IPS-11a (cell line): ENCODE results near the gene HSH2D.
"Not testable (repeated sequence)": the region's sequence is repeated elsewhere in the genome, so short reads cannot be mapped to it uniquely, and the experiment has no call there.

ENCODE experiments used
- H3K4me3 ChIP-seq: one replicate; pipeline ENCODE4 v1.5.1; 2013; ENCODE audit warnings: low read depth, low read length, control low read depth

The HSH2D gene

DNA sequence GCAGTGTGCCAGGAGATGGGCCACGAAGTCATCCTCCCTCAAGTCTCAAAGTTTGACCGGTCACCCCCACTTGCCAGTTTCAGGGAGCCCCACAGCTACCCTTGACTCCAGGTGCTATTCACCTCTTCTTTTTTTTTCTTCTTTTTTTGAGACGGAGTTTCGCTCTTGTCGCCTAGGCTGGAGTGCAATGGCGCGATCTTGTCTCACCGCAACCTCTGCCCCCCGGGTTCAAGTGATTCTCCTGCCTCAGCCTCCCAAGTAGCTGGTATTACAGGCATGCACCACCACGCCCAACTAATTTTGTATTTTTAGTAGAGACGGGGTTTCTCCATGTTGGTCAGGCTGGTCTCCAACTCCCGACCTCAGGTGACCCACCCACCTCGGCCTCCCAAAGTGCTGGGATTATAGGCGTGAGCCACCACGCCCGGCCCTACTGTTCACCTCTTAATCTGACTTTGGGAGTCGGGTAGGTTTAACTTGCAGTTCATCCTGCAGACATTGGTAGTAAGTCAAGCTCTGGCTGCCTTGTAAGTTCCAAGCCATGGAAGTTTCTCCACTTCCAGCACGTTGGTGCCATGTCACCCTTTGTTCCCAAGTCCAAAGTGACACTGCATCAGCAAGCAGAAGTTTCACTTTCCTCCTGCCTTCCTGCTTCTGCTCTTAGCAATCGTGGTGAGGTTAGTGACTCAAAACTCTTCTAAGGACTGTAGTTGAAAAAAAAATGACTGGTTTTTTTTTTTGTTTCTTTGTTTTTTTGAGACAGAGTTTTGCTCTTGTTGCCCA, 24.2 kb upstream of the HSH2D start:
- H3K4me3 ChIP-seq: not testable (repeated sequence)

- no peak overlapping the region for H3K4me3 ChIP-seq
Measured at GRCh38 chr19:16121141-16121540, 22.3 kb upstream of the HSH2D start.

DNA sequence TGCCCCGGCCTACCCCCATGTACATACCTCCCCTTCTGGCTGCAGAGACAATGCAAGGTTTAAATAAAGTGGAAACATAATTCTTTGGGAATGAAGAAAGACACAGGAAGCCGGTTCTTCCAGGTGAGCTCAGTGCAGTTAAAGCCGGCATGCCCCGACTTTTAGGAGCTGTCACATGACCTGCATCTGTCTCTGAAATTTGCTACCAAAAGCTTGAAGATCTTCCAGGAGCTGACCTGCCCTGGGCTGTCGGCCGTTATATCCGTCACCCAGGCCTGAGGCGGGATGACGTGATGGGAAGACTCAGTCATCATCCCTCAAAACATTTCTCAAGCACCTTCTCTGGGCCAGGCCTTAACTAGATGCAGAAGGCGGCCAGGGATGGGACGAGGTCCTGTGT, 21.5 kb upstream of the HSH2D start:
- H3K4me3 ChIP-seq: no peak overlapping the region

DNA sequence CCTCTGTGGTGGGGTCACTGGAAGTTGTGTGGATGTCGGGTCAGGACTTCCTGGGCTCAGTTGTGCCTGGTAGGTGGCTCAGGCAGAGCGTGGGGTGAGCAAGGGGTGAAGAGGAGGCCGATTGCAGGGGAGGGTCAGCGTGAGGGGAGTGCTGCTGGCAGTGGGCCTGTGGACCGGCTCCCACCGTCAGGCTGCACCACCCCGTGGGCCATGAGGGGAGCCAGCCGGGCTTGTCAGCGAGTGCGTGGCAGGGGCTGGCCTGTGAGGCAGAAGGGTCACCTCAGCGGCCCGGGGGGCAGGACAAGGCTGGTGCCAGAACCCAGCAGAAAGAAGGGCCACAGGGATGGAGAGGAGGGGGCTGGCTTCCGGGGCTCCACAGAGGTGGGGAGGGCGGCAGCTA, 18.5 kb upstream of the HSH2D start:
- no peak overlapping the region for H3K4me3 ChIP-seq

DNA sequence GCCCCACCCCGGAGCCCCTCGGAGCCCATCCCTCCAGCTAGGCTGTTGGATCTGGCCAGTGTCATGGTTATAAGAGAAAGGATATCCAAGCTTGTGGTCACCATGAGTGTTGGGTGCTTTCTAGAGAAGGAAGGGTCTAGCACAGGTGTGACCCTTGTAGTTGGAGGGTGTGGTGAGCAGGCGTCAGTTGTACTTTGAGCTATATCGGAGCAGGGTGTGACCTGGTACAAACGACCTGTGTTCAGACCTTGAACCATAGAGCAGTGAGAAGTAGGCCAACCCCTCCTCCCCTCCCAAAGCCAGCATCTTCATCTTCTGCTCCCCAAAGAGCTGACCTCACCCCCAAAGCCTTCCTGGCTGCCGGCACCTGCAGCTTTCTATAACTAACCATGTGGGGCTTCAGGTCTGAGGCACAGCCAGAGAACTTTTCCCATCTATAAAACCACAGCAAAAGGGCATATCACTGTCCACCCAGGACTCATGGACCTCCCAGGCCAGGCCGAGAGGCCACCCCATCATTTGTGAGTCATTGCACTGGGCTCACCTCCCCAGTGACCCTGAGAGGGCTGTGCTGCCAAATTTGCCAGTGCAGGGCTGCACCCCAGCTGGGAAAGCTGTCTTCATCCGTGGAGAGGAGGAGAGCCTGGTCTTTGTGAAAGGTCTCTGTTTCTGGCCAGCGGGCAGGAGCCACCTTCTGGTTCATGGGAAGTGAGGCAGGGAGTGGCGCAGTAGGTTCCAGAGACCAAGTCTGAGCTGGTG, 17.6 kb upstream of the HSH2D start:
- no peak overlapping the region for H3K4me3 ChIP-seq

DNA sequence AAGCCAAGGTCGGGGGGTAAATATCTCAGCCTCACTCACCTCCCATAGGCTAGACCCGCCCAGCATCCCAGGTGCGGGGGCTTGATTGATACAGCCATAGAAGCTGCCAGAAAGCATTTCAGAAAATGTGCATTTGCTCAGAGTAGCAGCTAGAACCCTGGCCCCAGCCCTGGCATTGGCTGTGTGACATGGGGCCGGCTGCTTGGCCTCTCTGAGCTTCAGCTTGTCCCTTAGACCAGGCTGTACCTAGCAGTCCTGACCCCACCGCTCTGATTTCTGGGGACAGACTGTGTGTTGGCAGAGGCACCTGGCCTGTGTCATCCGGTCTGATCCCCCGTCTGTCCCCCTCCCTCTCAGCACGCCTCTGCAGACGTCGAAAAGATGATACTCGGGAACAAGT, 16.4 kb upstream of the HSH2D start:
- H3K4me3 ChIP-seq: no peak overlapping the region

DNA sequence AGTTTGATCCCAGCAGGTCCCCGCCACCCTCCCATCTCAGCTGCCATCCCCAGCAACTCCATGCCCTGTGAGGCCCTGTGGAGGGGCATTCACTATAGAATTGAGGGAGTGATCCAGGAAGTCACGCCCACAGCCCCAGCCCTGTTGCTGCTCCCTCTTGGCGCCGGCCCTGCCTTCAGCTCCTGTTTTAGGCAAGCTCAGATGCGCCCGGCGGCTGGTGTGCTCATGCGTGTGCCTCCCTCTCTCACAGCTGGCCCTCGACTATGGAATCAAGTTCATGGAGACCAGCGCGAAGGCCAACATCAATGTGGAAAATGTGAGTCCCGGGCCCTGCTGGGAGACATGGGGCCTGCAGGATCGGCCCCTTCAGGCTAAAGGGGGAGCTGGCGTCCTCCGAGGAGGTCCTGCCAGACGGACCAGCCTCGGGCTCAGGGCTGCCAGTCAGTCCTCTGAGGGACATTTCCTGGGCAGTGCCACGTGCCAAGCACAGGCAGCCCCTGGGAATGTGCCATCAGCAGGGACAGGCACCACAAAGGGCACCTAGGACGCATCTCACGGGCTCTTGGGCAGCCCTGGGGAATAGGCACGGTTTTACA, 15.6 kb upstream of the HSH2D start:
- no peak overlapping the region for H3K4me3 ChIP-seq

- no peak overlapping the region for H3K4me3 ChIP-seq
Measured at GRCh38 chr19:16131648-16132047, 11.8 kb upstream of the HSH2D start.

DNA sequence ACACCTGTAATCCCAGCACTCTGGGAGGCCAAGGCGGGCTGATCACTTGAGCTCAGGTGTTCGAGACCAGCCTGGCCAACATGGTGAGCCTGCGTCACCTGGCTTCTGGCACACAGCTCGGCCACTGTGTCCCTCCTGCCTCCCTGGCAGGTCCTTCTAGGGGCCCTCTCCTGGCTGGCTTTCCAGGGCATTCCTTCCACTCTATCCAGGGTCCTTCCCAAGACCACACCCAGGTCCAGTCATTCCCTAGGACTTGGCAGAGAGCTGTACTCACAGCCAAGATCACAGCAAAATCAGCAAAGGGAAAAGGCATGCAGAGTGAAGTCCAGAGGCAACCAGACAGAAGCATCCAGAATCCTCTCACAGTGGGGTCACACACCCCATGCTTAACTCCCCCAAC, 9.7 kb upstream of the HSH2D start:
- no peak overlapping the region for H3K4me3 ChIP-seq

GRCh38 chr19:16134510-16134909, 9.0 kb upstream of the HSH2D start:
- no peak overlapping the region for H3K4me3 ChIP-seq

- no peak overlapping the region for H3K4me3 ChIP-seq
Measured at GRCh38 chr19:16135430-16136127, 7.9 kb upstream of the HSH2D start.

DNA sequence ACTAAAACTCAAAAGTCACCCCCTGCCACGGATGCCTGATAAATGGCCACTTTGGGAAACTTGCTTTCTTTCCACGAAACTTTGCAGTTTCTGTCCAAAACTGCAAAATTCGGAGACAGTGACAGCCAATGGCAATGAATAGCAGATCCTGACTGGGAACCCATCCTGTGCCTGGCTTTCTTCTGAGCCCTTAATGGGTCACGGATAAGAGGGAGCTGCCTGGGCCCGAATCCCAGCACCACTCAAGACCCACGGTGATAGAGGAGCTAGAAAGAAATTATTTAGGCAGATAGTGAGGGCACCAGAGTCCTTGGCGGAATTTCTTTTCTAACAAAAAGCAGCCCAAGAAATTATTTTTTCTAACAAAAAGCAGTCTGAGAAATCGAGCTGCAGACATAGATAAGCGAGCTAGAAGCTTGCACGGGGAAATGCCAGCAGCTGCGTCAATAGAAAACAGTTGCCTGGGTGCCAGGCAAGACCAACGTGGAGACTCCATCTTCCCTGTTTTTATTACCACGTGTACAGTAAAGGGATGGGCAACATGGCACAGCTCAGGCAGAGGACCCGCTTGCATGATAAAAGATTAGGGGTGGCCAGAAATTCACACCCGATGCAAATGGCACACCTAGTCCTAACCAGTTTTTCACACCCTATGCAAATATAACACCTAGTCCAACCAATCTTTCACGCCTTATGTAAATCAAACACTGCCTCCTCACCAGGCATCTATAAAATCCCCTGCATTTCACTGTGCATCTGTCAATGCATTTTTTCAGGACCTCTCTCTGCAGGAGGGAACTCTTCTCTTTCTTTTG, 7.1 kb upstream of the HSH2D start:
- H3K4me3 ChIP-seq: no peak overlapping the region

- H3K4me3 ChIP-seq: no peak overlapping the region
Measured at GRCh38 chr19:16139752-16140151, 3.7 kb upstream of the HSH2D start.

DNA sequence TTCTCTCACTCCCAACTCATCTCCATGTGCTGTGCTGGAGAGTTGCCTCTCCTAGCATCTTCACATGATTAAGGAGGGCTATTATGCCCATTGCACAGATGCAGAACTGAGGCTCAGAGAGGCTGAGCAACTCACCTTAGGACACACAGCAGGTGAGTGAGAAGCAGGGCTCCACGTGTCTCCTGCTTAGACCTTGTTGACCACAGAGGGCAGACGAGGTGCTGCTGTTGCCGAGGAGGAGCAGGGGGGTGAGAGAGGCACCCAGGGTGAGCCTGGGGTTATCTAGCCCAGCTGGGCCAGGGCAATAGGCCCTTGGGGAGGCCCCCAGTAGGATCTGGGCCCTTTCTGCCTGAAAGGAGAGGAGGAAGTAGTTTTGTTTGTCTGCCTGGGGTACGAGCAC, 2.4 kb upstream of the HSH2D start:
- no peak overlapping the region for H3K4me3 ChIP-seq

DNA sequence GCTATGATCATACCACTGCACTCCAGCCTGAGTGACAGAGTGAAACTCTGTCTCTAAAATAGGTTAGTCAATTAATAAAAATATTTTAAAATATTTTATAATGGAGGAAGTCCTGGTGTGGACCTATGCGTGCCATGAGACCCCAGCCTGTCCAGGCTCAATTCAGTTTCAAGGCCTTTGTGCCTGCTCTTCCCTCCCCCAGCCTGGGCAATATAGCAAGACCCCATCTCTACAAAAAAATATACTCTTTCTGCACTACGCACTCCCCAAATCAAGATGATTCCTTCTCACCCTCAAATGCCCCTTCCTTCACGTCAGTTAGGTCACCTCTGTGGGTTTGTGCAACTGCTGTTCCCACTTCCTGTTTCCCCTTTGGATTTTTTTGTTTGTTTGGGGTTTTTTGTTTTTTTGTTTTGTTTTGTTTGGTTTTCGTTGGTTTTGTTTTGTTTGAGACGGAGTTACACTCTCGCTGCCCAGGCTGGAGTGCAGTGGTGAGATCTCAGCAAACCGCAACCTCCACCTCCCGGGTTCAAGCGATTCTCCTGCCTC, 1.4 kb upstream of the HSH2D start:
- no peak overlapping the region for H3K4me3 ChIP-seq

DNA sequence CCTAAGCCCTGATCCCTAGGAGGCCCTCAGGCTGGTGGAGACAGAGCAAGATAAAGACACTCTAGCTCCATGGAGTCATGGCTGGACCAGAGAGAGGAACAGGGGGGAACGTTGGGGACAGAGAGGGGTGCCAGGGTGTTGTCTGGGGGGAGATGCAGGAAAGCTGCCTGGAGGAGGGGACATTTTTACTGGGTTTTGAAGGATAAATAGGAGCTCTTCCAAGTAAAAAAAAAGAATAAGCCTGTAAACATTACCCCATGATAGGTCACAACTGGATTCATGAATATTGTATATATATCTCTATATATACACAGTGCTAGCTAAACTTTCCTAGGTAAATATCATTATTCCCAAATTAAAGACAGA, 714 bp downstream of the HSH2D start:
- no peak overlapping the region for H3K4me3 ChIP-seq

DNA sequence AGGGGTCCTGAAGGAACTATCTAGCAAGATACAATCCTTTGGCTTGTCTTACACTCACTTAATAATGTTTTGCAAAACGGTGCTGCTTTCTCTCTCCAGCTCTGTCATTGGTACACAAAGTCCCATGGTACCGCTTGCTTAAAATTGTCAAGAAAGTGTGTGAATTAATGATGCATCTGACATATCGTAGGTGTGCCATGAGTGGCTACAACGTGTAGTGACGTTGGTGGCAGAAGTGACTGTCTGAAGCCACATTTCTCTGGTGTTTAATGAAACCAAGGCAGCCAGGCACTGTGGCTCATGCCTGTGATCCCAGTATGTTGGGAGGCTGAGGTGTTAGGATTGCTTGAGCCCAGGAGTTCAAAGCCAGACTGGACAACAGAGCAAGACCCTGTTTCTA, 2.6 kb downstream of the HSH2D start:
- H3K4me3 ChIP-seq: no peak overlapping the region

DNA sequence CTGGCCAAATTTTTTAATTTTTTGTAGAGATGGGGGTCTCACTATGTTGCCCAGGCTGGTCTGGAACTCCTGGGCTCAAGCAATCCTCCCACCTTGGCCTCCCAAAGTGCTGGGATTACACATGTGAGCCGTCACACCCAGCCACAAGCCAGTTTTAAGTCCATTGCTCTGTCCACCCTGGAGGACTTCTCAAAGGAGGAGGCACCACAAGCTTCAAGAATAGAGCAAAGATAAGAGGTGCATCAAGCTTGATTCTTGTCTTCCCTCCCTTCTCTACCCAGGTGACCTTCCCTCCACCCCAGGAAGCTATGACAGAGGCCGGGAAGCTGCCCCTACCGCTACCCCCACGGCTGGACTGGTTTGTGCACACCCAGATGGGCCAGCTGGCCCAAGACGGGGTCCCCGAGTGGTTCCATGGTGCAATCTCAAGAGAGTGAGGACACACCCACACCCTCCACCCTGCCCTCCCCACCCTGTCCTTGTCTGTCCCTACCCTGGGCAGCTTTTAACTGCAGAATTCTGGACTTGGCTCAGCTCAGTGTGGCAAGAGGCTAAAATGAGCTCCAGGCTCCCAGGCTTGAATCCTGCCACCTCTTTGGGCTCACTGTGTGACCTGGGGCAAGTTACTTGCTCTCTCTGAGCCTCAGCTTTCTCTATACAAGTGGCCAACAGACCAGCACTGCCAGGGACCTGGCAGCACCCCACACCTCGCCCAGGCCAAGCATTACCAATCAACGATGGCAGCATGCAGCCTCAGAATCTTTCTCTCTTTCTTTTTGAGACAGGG, 5.2 kb downstream of the HSH2D start:
- no peak overlapping the region for H3K4me3 ChIP-seq

DNA sequence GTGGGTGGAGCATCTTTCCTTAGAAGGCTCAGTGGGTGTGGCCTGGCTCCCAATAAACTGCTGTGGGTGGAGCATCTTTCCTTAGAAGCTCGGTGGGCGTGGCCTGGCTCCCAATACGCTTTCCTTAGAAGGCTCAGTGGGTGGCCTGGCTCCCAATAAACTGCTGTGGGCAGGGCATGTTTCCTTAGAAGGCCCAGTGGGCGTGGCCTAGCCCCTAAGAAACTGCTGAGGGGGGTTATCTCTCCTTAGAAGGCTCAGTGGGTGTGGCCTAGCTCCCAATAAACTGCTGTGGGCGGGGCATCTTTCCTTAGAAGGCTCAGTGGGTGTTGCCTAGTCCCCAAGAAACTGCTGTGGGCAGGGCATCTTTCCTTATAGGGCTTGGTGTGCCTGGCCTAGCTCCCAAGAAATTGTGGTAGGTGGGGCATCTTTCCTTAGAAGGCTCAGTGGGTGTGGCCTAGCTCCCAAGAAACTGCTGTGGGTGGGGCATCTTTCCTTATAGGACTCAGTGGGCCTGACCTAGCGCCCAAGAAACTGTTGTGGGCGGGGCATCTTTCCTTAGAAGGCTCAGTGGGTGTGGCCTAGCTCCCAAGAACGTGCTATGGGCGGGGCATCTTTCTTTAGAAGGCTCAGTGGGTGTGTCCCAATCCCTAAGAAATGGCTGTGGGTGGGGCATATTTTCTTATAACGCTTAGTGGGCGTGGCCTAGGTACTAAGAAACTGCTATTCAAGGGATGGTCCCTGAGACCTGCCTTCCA, 10.3 kb downstream of the HSH2D start:
- no peak overlapping the region for H3K4me3 ChIP-seq
